HL-60 (cell line): ENCODE data around the gene SIRPD.

Experiments used
- DNase-seq, 2 experiments: peaks; one replicate each; pipeline ENCODE4 v3.0.0-alpha.2; 2010 to 2020; ENCODE audit warnings: low read depth in 1 of 2, low spot score in 1 of 2
- H3K27ac ChIP-seq: fragments of 250-450 bp; sonication (Bioruptor Pico); replicated peaks from 2 replicates; pipeline ENCODE4 v1.5.1; 2020; ENCODE audit warnings: mild to moderate bottlenecking, moderate library complexity
- H3K27me3 ChIP-seq: fragments of 250-450 bp; sonication (Bioruptor Pico); 2 replicates; pipeline ENCODE4 v1.5.1; 2021; ENCODE audit warnings: mild to moderate bottlenecking, moderate library complexity; ENCODE audit not compliant: insufficient read depth, poor library complexity, severe bottlenecking
- H3K4me3 ChIP-seq: replicated peaks from 2 replicates; pipeline ENCODE4 v1.5.1; 2011; ENCODE audit warnings: mild to moderate bottlenecking, control low read depth, low read length; ENCODE audit not compliant: insufficient read depth
- GABPA ChIP-seq: IDR thresholded peaks from 2 replicates; pipeline ENCODE4 v1.6.1; 2012; ENCODE audit warnings: low read depth
- POLR2AphosphoS5 ChIP-seq: IDR thresholded peaks from 2 replicates; pipeline ENCODE4 v1.6.1; 2012; ENCODE audit warnings: low read depth
- REST ChIP-seq: IDR thresholded peaks from 2 replicates; pipeline ENCODE4 v1.6.1; 2012; ENCODE audit warnings: low read depth; ENCODE audit not compliant: insufficient replicate concordance
- SPI1 ChIP-seq: IDR thresholded peaks from 2 replicates; pipeline ENCODE4 v1.6.1; 2012; ENCODE audit warnings: low read depth, mild to moderate bottlenecking, borderline replicate concordance
- TF ChIP-seq, protein P1 (sequence below): IDR thresholded peaks from one replicate; pipeline ENCODE4 v1.5.1; 2011; ENCODE audit warnings: low read length, control low read depth, inconsistent platforms; ENCODE audit not compliant: insufficient read depth

The SIRPD gene

GRCh38 chr20:1489764-1490436 lies 67.6 kb downstream of the SIRPD start:
- DNase-seq, result peak; percentile 90 to 91
- TF ChIP-seq GABPA (no peak), POLR2AphosphoS5 (peak; percentile 47; the same call in 1 of the 2 replicates), REST (no peak), SPI1 (peak; percentile 87)
- TF ChIP-seq, protein P1, sequence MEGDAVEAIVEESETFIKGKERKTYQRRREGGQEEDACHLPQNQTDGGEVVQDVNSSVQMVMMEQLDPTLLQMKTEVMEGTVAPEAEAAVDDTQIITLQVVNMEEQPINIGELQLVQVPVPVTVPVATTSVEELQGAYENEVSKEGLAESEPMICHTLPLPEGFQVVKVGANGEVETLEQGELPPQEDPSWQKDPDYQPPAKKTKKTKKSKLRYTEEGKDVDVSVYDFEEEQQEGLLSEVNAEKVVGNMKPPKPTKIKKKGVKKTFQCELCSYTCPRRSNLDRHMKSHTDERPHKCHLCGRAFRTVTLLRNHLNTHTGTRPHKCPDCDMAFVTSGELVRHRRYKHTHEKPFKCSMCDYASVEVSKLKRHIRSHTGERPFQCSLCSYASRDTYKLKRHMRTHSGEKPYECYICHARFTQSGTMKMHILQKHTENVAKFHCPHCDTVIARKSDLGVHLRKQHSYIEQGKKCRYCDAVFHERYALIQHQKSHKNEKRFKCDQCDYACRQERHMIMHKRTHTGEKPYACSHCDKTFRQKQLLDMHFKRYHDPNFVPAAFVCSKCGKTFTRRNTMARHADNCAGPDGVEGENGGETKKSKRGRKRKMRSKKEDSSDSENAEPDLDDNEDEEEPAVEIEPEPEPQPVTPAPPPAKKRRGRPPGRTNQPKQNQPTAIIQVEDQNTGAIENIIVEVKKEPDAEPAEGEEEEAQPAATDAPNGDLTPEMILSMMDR, result no peak
- Histone ChIP-seq H3K4me3 (peak overlapping the region; percentile 69), H3K27ac (peak overlapping the region; percentile 82), H3K27me3 (no peaks in the 10 kb centered on the region)

DNA sequence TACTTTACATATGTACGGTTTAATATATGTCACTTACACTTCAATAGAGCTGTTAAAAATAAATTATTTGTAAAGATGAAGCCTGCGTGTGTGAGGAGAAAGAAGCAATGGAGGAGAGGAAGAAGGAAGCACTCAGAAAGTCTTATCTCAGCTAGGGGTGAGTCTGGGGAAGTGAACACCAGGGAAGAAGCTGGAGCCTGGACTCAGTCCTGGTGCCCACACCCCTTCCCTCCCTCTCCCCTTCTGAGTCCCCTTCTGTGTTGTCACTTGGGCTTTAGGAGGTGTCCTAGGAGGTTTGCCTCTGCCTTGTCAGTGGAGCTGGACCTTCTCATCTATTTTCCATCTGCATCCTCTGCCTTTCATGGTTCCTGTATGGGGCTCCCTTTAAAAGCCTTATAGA lies 68.2 kb downstream of the SIRPD start:
- H3K27ac ChIP-seq, result peak overlapping the region; percentile 82

DNA sequence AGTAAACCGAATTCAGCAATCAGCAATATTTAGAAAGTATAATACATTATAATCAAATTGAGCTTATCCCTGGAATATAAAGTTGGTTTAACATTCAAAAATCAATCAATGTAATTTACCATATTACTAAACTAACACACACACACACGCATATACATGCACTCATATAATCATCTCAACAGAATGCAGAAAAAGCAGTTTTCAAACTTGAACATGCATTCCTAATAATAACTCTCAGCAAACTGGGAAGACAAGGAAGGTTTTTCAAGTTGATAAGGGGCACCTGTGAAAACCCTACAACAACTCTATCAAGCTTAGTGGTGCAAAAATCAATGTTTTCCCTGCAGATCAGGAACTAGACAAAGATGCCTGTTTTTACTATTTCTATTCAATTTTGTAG lies 70.9 kb downstream of the SIRPD start:
- Histone ChIP-seq H3K4me3 (no peak overlapping the region), H3K27me3 (no peaks in the 10 kb centered on the region), H3K27ac (no peak overlapping the region)
- TF ChIP-seq GABPA (no peak), POLR2AphosphoS5 (no peak), REST (no peak), SPI1 (no peak)
- TF ChIP-seq, protein P1, result no peak
- DNase-seq, result no peak

More for the DNA sequence above, 68.2 kb downstream of the SIRPD start:
- DNase-seq, result peak in 1 of 2 experiments; percentile 43
- H3K4me3 ChIP-seq, result peak overlapping the region; percentile 69
- no peak for TF ChIP-seq POLR2AphosphoS5
- 0 out of 2 replicates have a peak, but pooled peaks have one; percentile 3 for TF ChIP-seq SPI1
- H3K27me3 ChIP-seq, result no peaks in the 10 kb centered on the region

DNA sequence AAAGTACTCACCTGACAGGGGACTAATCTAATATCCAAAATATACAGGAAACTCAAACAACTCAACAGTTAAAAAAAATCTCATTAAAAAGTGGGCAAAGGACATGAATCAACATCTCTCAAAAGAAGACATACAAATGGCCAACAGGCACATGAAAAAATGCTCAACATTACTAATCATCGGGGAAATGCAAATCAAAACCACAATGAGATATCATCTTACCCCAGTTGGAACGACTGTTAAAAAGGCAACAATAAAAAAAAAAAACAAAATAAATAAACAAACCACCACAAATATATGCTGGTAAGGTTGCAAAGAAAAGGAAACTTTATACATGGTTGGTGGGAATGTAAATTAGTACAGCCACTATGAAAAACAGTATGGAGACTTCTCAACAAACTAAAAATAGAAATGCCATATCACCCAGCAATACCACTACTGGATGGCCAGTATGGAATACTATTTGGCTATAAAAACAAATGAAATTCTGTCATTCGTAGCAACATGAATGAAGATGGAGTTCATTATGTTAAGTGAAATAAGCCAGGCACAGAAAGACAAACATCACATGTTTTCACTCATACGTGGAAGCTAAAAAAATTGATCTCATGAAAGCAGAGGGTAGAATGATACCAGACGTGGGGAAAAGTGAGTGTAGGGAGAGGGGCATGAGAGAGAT lies 72.9 kb downstream of the SIRPD start:
- no peak overlapping the region for H3K27ac ChIP-seq
- no peak for DNase-seq
- H3K4me3 ChIP-seq, result no peak overlapping the region
- H3K27me3 ChIP-seq, result no peaks in the 10 kb centered on the region
- TF ChIP-seq, protein P1, result no peak
- TF ChIP-seq SPI1 (no peak), GABPA (no peak), POLR2AphosphoS5 (no peak)
